NCI-H2196 treated with DMSO at 0.1 percent for 48 hours (cell line): ENCODE data around the gene FAM118B.
"Not testable (repeated sequence)": the region's sequence is repeated elsewhere in the genome, so short reads cannot be mapped to it uniquely, and the experiment has no call there.

Experiments used
- DNase-seq: peaks from one replicate; lab custom pipeline; 2025; ENCODE audit not compliant: unreplicated experiment; lab: John Stamatoyannopoulos, UW

The FAM118B gene

DNA sequence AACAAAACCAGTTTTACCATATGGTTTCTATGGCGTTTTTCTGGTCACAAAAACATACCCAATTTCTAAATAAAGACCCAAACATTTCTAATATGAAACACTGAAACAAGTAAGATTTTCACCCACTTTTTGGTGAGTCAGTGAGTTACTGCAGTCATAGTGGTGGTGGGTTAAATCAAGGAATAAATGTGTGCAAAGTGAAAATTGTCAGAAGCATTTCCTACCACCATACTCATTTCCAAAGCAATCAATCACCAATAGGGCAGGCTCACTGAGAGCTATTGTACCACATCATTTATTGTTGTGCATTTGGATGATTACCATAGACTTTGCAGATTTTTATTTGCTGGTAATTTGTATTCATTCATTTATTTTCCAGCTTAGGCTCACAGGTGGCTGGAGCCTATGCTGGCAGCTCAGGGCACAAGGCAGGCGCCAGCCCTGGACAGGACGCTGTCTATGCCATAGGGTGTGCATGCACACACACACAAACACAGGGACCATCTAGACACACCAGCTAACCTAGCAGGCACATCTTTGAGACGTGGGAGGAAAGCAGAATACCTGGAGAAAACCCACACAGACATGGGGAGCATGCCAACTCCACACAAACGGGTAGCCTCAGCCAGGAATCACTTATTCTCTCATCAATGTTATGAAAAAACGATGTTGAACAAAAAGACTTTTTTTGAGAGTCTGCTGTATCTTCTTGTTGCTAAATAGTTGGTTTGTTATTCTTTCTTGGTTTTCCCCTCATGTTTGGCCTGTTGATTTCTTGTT, 5.1 kb downstream of the FAM118B start:
- no peak for DNase-seq

DNA sequence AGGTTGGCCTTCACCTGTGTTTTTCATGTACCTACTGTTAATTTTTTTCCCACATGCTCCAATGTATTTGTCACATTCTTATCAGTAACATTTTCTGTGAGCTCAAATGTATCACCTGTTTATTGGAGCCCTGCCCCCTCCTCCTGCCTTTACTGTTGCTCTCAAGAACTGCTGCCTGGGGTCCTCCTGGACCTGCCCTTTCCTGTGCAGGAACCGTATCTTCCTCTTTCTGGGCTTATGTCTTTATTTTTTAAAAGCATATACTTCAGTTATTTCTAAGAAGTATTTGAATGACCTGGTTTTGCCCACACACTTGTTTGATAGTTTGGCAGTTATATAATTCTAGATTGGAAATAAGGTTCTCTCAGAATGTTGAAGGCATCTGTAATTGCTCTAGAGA, 5.9 kb downstream of the FAM118B start:
- no peak for DNase-seq

DNA sequence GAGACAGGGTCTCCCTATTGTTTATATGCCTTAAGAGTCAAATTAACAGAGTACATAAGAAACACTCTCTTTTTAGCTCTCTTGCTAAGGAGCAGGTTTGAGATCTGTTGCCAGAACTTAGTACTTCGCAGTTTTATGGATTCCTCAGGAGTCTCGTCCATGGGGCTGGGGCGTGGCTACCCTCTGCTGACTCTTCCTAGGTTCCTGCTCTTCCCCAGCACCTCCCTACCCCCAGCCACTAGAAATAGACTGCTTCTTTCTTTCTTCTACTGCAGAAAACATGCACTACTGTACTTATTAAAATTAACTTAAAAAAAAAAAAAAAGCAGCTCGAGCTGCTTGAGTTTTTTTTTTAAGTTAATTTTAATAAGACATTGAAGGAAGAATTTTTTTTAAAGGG, 8.0 kb downstream of the FAM118B start:
- DNase-seq = no peak

DNA sequence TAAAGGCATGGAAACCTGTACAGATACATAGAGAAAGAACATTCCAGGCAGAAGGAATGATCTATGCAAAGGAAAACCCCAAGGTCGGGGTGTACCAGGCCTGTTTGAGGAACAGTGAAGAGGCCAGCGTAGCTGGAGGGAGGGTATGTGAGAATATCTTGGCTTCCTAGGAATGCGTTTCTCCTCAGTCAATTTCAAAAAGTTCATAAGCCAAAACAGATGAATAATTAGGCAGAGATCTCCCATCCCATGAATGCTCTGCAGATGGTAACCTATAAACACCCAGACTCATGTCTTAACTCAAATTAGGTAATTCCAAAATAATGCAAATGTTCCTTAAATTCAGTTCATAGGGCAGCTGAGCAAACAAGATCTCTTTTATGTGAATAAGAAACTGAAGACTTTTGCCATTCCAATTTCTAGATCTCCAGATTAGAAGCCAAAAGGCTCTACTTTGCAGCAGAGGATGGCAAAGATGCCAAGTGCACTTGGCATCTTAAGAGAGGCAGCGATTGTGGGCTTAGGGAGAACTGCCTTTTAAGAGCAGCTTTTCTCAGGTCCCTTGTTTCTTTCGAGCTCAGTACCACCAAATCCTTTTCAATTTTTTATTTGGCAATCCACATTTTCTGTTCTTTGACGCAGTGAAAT, 13.2 kb downstream of the FAM118B start:
- DNase-seq = no peak

DNA sequence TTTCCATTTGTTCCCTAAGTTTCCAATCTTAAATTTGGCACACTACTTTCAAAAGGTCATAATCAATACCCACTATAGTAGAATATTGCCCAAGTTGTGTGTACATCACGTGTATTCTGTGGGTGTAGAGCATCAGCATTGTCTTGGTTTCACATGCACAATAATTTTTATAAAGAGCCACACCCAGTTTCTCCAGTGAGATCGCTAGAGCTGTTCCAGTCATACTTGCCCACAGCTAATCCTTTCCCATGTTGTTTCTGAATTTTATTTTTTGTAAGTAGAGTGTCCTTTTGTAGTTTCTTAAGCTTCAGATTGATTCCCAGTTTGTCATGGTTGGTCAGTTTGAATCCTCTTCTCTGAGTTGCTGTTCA, 13.7 kb downstream of the FAM118B start:
- no peak for DNase-seq

DNA sequence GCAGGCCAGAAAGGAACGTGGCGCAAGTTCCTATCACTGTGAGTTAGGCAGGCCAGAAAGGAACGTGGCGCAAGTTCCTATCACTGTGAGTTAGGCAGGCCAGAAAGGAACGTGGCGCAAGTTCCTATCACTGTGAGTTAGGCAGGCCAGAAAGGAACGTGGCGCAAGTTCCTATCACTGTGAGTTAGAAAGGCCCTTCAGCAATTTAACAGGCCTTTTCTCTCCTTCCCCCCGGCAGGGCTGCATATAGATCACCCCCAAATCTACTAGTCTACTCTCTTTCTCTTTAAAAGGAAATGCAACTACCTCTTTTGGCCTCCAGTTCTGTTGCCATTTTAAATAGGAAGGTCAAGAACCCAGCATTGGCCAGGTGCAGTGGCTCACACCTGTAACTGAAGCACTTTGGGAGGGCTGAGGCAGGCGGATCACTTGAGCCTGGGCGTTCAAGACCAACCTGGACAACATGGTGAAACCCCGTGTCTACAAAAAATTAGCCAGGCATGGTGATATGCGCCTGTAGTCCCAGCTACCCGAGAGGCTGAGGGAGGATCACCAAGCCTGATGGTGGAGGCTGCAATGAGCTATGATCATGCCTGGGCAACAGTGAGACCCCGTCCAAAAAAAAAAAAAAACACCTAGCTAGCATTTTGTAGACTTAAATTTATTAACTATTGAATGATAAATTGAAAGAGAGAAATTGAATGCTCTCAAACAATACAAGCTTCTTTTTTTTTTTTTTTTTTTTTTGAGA, 14.9 kb downstream of the FAM118B start:
- DNase-seq = no peak

DNA sequence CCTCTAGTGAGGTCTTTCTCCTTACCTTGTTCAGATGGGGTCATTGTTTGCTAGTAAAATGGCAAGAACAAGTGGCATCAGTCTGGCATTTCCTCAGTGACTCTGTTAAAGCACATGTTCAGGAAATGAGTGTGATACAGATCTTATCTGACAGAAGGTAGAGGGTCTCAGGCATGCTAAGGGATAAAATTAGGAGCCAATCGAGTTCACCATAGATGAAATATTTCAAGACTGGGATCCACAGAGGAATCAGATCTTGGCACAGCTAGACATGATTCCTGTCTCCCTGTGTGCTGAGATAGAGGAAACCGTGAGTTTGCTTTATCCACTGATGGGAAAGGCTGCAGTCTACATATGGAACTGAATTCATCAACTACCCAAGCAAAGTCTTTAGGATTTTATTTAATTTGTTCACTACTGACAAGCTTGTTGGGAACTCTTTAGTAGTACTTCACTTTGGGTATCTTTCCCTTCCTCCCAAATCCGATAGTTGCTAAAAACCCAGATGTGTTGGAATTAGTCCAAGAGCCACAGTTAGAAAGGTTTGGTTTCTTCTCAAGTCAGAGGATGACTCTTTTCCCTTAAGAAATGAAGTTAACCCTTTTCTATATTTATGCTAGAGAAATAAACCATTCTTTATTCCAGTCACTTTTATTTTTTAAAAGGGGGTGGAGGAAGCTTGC, 18.4 kb downstream of the FAM118B start:
- no peak for DNase-seq

DNA sequence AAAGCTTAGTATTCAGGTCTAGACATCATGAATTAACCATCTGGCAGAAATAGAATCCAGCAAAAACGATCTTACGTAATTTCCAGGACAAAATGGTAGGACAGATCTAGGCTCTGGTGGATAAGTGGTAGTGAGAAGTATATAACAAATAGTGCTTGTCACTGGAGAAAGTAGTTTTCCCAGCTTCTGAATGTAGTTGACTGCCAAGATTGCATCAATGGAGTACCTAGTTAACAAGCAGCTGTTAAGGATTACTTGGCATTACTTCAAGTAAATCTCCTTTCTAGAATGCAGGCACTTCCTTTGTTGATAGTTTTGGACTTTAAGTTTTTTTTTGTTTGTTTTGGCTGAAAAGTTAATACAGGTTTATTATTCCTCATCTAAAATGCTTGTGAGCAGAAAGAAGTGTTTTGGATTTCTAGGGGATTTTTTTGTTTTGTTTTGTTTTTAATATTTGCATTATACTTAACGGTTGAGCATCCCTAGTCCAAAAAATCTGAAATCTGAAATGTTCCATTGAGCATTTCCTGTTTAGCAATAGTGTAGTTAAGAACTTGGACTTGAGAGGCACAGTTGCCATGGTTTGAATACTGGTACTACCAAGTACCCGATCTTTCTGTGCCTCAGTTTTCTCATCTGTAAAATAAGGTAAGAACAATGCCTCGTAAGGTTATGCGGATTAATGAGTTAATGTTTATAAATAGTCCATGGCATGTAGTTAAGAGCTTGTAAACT, 20.3 kb downstream of the FAM118B start:
- peak; percentile 43 for DNase-seq

DNA sequence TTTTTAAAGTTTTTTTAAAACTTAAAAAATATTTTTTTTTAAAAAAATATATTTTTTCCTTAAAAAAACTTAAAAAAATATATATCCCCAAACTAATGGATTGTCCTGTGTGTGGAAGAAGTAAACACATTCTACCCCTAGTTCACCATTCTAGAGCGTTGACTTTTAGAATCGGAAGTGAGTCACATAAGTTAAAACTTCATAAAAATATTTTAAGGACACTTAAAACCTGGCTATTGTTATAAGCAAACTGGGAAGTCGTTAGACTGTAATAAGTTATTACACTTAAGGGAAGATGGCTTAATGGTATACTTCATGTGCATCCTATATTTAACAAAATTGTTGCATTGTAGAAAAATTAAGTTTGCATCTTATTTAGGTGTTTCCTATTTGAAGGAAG, 21.1 kb downstream of the FAM118B start:
- no peak for DNase-seq

DNA sequence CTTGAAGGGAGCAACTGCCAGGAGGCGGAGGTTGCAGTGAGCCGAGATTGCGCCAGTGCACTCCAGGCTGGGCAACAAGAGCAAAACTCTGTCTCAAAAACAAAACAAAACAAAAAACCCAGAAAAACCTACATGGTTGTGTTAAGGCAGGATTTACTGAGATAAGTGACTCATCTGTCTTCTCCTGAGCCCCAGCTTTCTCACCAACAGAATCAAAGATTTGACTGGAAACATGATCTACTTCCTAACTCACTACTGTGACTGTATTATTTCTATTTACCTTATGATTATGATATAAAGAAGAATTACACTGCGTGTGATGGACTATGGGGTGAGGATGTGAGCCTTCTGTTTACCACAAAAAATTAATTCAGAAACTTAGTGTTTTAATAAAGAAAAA, 21.8 kb downstream of the FAM118B start:
- no peak for DNase-seq

- DNase-seq = no peak
Observed at GRCh38 chr11:126246636-126247035, 35.1 kb downstream of the FAM118B start.

DNA sequence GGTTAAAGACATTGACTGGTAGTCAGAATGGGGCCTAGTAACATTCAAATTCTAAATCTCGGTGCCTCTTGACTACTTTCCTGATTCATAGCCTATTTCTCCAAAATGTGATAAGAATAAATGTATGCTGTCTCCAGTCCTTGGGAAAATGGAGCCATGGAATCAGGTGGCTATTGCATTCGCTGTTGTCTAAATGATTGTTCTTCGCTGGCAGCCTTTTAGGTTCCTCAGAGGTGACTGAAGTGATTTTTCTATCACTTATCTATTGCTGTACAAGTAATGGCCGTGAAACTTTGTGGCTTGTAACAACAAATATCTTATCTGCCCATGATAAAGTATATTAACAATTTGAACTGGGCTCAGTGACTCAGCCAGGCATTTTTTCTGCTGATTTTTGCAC, 41.7 kb downstream of the FAM118B start:
- DNase-seq = no peak

- DNase-seq = no peak
Observed at GRCh38 chr11:126254819-126255218, 43.2 kb downstream of the FAM118B start.

DNA sequence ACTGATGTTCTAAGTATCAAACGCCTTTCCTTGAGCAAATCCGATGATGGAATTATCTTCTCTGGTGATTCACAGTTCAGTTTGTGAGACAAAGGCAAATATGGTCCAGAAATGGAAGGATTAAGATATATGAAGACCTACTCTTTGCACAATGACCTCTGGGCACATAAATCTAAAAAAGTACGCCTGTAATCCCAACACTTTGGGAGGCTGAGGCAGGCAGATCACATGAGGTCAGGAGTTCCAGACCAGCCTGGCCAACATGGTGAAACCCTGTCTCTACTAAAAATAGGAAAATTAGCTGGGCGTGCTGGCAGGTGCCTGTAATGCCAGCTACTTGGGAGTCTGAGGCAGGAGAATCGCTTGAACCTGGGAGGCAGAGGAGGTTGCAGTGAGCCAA, 43.9 kb downstream of the FAM118B start:
- not testable (repeated sequence) for DNase-seq

DNA sequence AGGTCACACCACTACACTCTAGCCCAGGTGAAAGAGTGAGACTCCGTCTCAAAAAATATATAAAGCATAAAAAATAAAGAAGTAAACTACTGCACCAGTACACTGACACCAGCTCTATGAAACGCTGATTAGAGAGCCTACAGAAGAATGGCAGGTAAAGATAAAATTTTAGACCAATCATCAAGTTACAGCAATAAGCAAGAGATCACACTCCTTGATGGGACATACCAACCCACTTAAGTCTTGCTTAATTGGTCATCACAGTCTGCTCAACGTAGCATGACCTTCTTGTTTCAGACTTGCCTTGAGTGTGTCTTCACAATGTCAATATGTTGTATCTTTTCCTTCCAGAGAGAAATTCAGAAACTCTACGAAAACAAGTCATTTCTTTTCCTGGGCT, 44.6 kb downstream of the FAM118B start:
- DNase-seq = no peak

DNA sequence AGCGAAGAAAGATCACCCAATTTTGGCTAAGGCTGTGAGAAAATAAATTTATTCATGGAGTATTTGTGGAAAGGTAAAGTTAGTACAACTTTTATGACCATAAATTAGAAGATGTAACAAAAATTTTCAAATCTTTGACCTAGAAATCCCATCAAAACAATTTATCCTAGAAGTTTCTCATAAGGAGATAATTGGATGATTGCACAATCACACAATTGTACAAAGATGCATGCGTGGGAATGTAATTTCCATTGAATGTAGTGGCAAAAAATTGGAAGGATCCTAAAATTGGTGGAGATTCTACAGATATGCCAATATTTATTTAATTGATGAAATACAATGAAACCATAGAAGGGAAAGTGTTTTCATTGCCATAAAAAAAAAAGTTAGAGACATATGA, 45.6 kb downstream of the FAM118B start:
- no peak for DNase-seq

DNA sequence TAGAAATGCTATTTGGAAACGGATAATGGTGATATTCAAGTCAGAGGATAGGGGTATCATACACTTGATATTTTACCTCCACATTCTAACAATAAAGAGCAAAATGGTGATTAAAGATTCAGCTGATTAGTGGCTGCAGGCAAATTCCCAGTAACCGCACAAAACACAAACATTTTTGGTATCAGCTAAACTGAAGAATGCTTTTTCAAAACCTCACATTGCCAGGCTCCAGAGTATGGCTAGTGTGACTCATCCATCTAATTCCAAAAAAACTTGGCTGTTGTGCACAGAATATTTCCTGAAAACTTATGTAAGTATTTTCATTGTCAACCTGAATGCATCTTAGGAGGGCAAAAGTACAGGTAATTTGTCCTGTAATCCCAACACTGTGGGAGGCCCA, 46.2 kb downstream of the FAM118B start:
- DNase-seq = no peak

- no peak for DNase-seq
Observed at GRCh38 chr11:126262216-126262615, 50.6 kb downstream of the FAM118B start.

- DNase-seq = no peak
Observed at GRCh38 chr11:126263489-126263888, 51.9 kb downstream of the FAM118B start.

GRCh38 chr11:126265811-126266210, 54.2 kb downstream of the FAM118B start:
- no peak for DNase-seq

- no peak for DNase-seq
Observed at GRCh38 chr11:126267650-126268049, 56.1 kb downstream of the FAM118B start.
